NOMO-1 (cell line): Measurements from ENCODE around the gene EDNRA.

Experiments used
- DNase-seq, 2 experiments: peaks; one replicate each; lab custom pipeline; 2025; ENCODE audit not compliant: unreplicated experiment in 2 of 2; lab: John Stamatoyannopoulos, UW

Gene EDNRA

GRCh38 chr4:147496500-147496899 is 15.6 kb downstream of the EDNRA start:
- no peak for DNase-seq

GRCh38 chr4:147498031-147498660 is 17.2 kb downstream of the EDNRA start:
- no peak for DNase-seq

- no peak for DNase-seq
Measured at GRCh38 chr4:147508346-147508745, 27.4 kb downstream of the EDNRA start.

- DNase-seq, result no peak
Measured at GRCh38 chr4:147509386-147509785, 28.5 kb downstream of the EDNRA start.

- DNase-seq, result no peak
Measured at GRCh38 chr4:147510962-147511668, 30.2 kb downstream of the EDNRA start.

- DNase-seq, result no peak
Measured at GRCh38 chr4:147513091-147513490, 32.2 kb downstream of the EDNRA start.

- no peak for DNase-seq
Measured at GRCh38 chr4:147513952-147514351, 33.1 kb downstream of the EDNRA start.

- DNase-seq, result no peak
Measured at GRCh38 chr4:147515220-147515936, 34.5 kb downstream of the EDNRA start.

- no peak for DNase-seq
Measured at GRCh38 chr4:147516133-147516532, 35.2 kb downstream of the EDNRA start.

- DNase-seq, result no peak
Measured at GRCh38 chr4:147518086-147518485, 37.2 kb downstream of the EDNRA start.

- DNase-seq, result peak; percentile 6 to 37
Measured at GRCh38 chr4:147518846-147519767, 38.2 kb downstream of the EDNRA start.

- DNase-seq, result no peak
Measured at GRCh38 chr4:147524601-147525000, 43.7 kb downstream of the EDNRA start.

- DNase-seq, result no peak
Measured at GRCh38 chr4:147525494-147526271, 44.8 kb downstream of the EDNRA start.

- no peak for DNase-seq
Measured at GRCh38 chr4:147526272-147526654, 45.4 kb downstream of the EDNRA start.

- DNase-seq, result no peak
Measured at GRCh38 chr4:147528054-147528453, 47.2 kb downstream of the EDNRA start.

- no peak for DNase-seq
Measured at GRCh38 chr4:147530134-147530533, 49.2 kb downstream of the EDNRA start.

GRCh38 chr4:147530723-147531122 is 49.8 kb downstream of the EDNRA start:
- no peak for DNase-seq

GRCh38 chr4:147532896-147533295 is 52.0 kb downstream of the EDNRA start:
- no peak for DNase-seq

- no peak for DNase-seq
Measured at GRCh38 chr4:147533331-147533730, 52.4 kb downstream of the EDNRA start.

GRCh38 chr4:147535124-147535523 is 54.2 kb downstream of the EDNRA start:
- no peak for DNase-seq
